ENCODE data around the gene ACOX2.
"Not testable (repeated sequence)": the region's sequence is repeated elsewhere in the genome, so short reads cannot be mapped to it uniquely, and the experiment has no call there.

The ACOX2 gene

DNA sequence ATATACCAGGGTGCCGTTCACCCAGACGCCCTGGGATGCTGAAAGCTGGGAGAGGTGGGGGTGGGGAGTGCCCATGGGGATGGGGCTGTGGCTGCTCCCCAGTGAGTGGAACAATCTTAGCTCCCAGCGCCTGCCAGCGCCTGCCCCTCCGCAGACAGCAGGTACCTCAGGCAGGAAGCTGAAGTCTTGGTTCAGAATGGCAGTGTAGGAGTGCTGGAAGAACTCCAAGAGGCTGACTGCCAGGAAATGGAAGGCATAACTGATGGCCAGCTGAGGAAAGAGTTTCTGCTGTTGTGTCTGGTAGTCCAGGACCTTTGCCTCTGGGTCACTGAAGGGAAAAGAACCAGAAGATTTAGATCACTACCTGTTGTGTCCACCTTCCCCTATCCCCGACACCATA is 8.4 kb downstream of the ACOX2 start:
- Histone ChIP-seq H3K27ac (ENCODE audit: low read depth, low read length) (no peak overlapping the region), H3K27me3 (ENCODE audit: control insufficient read depth, insufficient read depth, low read length) (no peaks in the 10 kb centered on the region), H3K4me1 (ENCODE audit: control insufficient read depth, insufficient read depth, low read length) (peaks cover 2% of the 10 kb centered on the region), H3K36me3 (ENCODE audit: control insufficient read depth, insufficient read depth, low read length) (peaks cover 39% of the 10 kb centered on the region), H3K4me3 (ENCODE audit: low read length) (no peak overlapping the region), H3K9ac (ENCODE audit: low read length) (no peak overlapping the region)

GRCh38 chr3:58527440-58527839 is 9.6 kb downstream of the ACOX2 start:
- H3K4me3 ChIP-seq (ENCODE audit: low read length); H3K27me3 ChIP-seq (ENCODE audit: control insufficient read depth, insufficient read depth, low read length); H3K27ac ChIP-seq (ENCODE audit: low read depth, low read length); H3K4me1 ChIP-seq (ENCODE audit: control insufficient read depth, insufficient read depth, low read length); H3K9ac ChIP-seq (ENCODE audit: low read length): not testable (repeated sequence)
- peaks cover 41% of the 10 kb centered on the region for H3K36me3 ChIP-seq (ENCODE audit: control insufficient read depth, insufficient read depth, low read length)

GRCh38 chr3:58526515-58526957 is 10.5 kb downstream of the ACOX2 start:
- Histone ChIP-seq H3K4me3 (ENCODE audit: low read length) (no peak overlapping the region), H3K9ac (ENCODE audit: low read length) (no peak overlapping the region), H3K27me3 (ENCODE audit: control insufficient read depth, insufficient read depth, low read length) (no peaks in the 10 kb centered on the region), H3K27ac (ENCODE audit: low read depth, low read length) (no peak overlapping the region), H3K36me3 (ENCODE audit: control insufficient read depth, insufficient read depth, low read length) (peaks cover 47% of the 10 kb centered on the region), H3K4me1 (ENCODE audit: control insufficient read depth, insufficient read depth, low read length) (no peaks in the 10 kb centered on the region)

DNA sequence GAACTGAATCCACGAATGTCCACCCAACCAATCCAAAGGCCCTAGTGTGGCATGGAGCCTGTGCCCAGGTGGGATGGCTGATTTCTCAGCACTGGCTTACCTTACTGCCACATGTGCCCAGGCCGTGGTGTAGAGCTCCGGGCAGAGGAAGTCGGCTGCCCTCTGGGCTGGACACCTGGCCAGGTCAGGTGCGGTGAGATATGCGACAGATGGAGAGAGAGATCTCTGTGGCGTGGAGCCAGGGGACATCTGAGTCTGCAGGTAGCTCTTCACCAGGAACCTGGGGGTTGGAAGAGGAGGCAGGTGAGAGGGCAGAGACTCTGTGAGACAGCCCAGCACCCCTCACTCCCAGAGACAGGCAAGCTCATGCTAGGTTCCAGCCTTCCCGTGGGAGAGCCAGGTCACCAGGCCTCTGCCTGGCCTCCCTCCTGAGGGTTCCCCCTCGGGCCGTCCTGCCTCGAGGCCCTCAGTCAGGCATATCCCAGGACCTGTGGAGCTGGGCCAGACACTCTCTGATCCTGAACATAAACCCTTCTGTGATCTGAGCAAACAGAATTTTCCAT is 12.6 kb downstream of the ACOX2 start:
- Histone ChIP-seq H3K9ac (ENCODE audit: low read length) (no peak overlapping the region), H3K4me3 (ENCODE audit: low read length) (no peak overlapping the region), H3K27ac (ENCODE audit: low read depth, low read length) (no peak overlapping the region), H3K36me3 (ENCODE audit: control insufficient read depth, insufficient read depth, low read length) (peaks cover 43% of the 10 kb centered on the region), H3K27me3 (ENCODE audit: control insufficient read depth, insufficient read depth, low read length) (no peaks in the 10 kb centered on the region), H3K4me1 (ENCODE audit: control insufficient read depth, insufficient read depth, low read length) (no peaks in the 10 kb centered on the region)

DNA sequence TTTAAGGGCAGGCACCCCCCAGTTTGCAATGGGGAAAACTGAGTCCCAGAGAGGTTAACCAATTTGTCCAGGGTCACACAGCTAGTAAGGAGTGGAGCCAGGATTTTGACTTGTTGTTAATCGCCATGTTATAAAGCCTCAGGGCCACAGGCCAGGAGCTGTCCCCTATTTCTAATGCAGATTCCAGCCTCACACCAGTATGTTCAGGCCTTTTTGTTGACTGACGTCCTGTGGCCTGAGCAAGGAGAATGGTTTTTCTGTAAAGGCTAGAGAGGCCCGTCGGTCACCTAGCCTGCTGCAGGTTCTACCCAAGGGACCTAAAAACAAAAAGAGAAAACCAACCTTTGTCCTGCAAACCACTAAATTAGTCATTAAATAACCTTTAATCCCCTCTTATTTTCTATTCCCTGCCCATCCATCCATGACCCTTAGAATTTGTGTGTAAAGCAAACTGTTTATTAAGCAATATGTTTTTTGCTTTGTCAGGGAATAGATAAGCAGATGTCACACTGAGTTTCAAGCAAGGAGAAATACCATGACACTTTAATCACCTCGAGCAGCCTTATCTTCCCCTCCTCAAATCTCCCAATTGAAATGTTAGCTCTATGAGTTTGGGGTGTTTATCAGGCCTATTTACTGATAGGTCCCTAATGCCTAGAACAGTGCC is 14.1 kb downstream of the ACOX2 start:
- peaks cover 43% of the 10 kb centered on the region for H3K36me3 ChIP-seq (ENCODE audit: control insufficient read depth, insufficient read depth, low read length)
- no peaks in the 10 kb centered on the region for H3K4me1 ChIP-seq (ENCODE audit: control insufficient read depth, insufficient read depth, low read length)
- H3K27ac ChIP-seq (ENCODE audit: low read depth, low read length): no peak overlapping the region
- H3K27me3 ChIP-seq (ENCODE audit: control insufficient read depth, insufficient read depth, low read length): no peaks in the 10 kb centered on the region
- H3K9ac ChIP-seq (ENCODE audit: low read length): no peak overlapping the region
- H3K4me3 ChIP-seq (ENCODE audit: low read length): no peak overlapping the region

GRCh38 chr3:58521917-58522631 is 14.9 kb downstream of the ACOX2 start:
- Histone ChIP-seq H3K36me3 (ENCODE audit: control insufficient read depth, insufficient read depth, low read length) (peaks cover 38% of the 10 kb centered on the region), H3K27ac (ENCODE audit: low read depth, low read length) (no peak overlapping the region), H3K9ac (ENCODE audit: low read length) (no peak overlapping the region), H3K27me3 (ENCODE audit: control insufficient read depth, insufficient read depth, low read length) (no peaks in the 10 kb centered on the region), H3K4me3 (ENCODE audit: low read length) (no peak overlapping the region), H3K4me1 (ENCODE audit: control insufficient read depth, insufficient read depth, low read length) (no peaks in the 10 kb centered on the region)

GRCh38 chr3:58521336-58521670 is 15.7 kb downstream of the ACOX2 start:
- Histone ChIP-seq H3K36me3 (ENCODE audit: control insufficient read depth, insufficient read depth, low read length) (peaks cover 32% of the 10 kb centered on the region), H3K27ac (ENCODE audit: low read depth, low read length) (no peak overlapping the region), H3K9ac (ENCODE audit: low read length) (no peak overlapping the region), H3K4me1 (ENCODE audit: control insufficient read depth, insufficient read depth, low read length) (no peaks in the 10 kb centered on the region), H3K4me3 (ENCODE audit: low read length) (no peak overlapping the region), H3K27me3 (ENCODE audit: control insufficient read depth, insufficient read depth, low read length) (no peaks in the 10 kb centered on the region)

- peaks cover 30% of the 10 kb centered on the region for H3K36me3 ChIP-seq (ENCODE audit: control insufficient read depth, insufficient read depth, low read length)
- no peaks in the 10 kb centered on the region for H3K4me1 ChIP-seq (ENCODE audit: control insufficient read depth, insufficient read depth, low read length)
- no peak overlapping the region for H3K9ac ChIP-seq (ENCODE audit: low read length)
- no peak overlapping the region for H3K27ac ChIP-seq (ENCODE audit: low read depth, low read length)
- no peaks in the 10 kb centered on the region for H3K27me3 ChIP-seq (ENCODE audit: control insufficient read depth, insufficient read depth, low read length)
- H3K4me3 ChIP-seq (ENCODE audit: low read length): no peak overlapping the region
Measured at GRCh38 chr3:58520403-58521335, 16.3 kb downstream of the ACOX2 start.

DNA sequence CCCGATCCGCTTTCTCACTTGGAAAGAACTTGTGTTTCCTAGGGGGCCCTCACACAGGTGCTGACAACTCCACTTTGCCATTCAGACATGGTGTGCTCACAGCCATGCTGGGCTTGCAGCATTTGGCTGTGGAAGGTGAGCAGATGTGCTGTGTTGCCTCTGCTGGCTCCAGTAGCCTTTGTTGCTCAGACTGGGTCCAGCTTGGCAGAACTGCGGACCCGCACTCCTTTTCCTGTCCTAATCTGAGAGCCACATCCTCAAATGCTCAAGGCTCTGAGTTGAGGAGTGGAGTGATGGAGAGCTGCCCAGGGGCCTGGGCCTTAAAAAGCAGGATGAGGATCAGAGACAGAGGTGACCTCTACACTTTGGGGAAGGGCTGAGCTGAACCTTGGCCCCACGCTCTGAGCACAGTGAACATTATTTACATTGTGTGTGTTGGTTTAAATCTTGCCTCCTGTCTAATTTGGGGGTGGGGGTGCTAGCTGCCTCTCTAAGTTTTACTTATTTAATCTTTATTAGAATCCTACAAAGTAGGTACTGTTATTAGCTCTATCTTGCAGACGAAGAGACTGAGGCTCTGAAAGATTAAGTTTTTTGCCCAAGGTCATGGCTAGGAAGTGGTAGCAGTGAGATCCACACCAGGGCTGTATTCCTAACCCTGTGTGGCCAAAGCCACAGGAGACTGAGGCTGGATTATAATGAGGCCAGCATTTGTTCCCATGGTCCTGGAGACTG is 17.2 kb downstream of the ACOX2 start:
- Histone ChIP-seq H3K4me1 (ENCODE audit: control insufficient read depth, insufficient read depth, low read length) (no peaks in the 10 kb centered on the region), H3K27ac (ENCODE audit: low read depth, low read length) (no peak overlapping the region), H3K9ac (ENCODE audit: low read length) (no peak overlapping the region), H3K27me3 (ENCODE audit: control insufficient read depth, insufficient read depth, low read length) (no peaks in the 10 kb centered on the region), H3K4me3 (ENCODE audit: low read length) (no peak overlapping the region), H3K36me3 (ENCODE audit: control insufficient read depth, insufficient read depth, low read length) (peaks cover 25% of the 10 kb centered on the region)

DNA sequence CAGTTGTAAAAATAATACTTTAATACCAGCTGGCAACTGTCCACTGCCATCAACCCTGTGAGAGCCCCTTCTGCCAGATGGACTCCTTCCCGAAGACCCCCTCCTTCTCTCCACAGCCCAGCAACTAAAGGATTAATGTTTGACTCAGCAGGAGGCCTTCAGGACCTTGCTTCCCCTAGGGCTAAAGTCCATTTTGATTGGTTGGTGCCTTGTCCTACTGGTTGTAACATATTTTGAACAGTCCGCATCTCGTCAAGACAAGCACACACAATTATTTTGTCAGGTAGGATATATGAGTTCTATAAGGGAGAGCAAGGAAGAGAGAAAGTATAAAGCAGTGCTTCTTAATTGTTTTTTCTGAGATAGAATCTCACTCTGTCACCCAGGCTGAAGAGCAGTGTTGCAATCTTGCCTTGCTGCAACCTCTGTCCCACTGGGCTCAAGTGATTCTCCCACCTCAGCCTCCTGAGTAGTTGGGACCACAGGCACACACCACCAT is 18.6 kb downstream of the ACOX2 start:
- no peaks in the 10 kb centered on the region for H3K27me3 ChIP-seq (ENCODE audit: control insufficient read depth, insufficient read depth, low read length)
- no peak overlapping the region for H3K9ac ChIP-seq (ENCODE audit: low read length)
- H3K4me3 ChIP-seq (ENCODE audit: low read length): no peak overlapping the region
- no peak overlapping the region for H3K27ac ChIP-seq (ENCODE audit: low read depth, low read length)
- H3K36me3 ChIP-seq (ENCODE audit: control insufficient read depth, insufficient read depth, low read length): peaks cover 20% of the 10 kb centered on the region
- H3K4me1 ChIP-seq (ENCODE audit: control insufficient read depth, insufficient read depth, low read length): no peaks in the 10 kb centered on the region

GRCh38 chr3:58514405-58514804 is 22.6 kb downstream of the ACOX2 start:
- Histone ChIP-seq H3K36me3 (ENCODE audit: control insufficient read depth, insufficient read depth, low read length) (peaks cover 7% of the 10 kb centered on the region), H3K9ac (ENCODE audit: low read length) (no peak overlapping the region), H3K27me3 (ENCODE audit: control insufficient read depth, insufficient read depth, low read length) (no peaks in the 10 kb centered on the region), H3K27ac (ENCODE audit: low read depth, low read length) (no peak overlapping the region), H3K4me1 (ENCODE audit: control insufficient read depth, insufficient read depth, low read length) (no peaks in the 10 kb centered on the region), H3K4me3 (ENCODE audit: low read length) (no peak overlapping the region)
